Left ventricle myocardium inferior (tissue), 1 donor: ENCODE measurements around the gene KANTR. TPM values are rescaled to one million over a fixed set of nuclear protein-coding genes. Genes with fewer than 3 reads are reported as not detected.
A peak's percentile ranks its signal among the peaks of the same experiment; 100 is the strongest.

Experiments used
- DNase-seq: peaks from one replicate; pipeline ENCODE4 v3.0.0-alpha.2; 2020
- H3K27ac ChIP-seq: fragments of 200-600 bp; replicated peaks from 2 replicates; pipeline ENCODE4 v1.8.0; 2021
- H3K27me3 ChIP-seq: fragments of 200-600 bp; 2 replicates; pipeline ENCODE4 v1.8.0; 2021; ENCODE audit warnings: low read depth
- H3K36me3 ChIP-seq: fragments of 200-600 bp; 2 replicates; pipeline ENCODE4 v1.8.0; 2021
- H3K4me1 ChIP-seq: fragments of 200-600 bp; 2 replicates; pipeline ENCODE4 v1.8.0; 2021
- H3K4me3 ChIP-seq: fragments of 200-600 bp; 2 replicates; pipeline ENCODE4 v1.8.0; 2021; ENCODE audit warnings: mild to moderate bottlenecking, moderate library complexity
- H3K9me3 ChIP-seq: fragments of 200-600 bp; replicated peaks from 2 replicates; pipeline ENCODE4 v1.8.0; 2021
- CTCF ChIP-seq: fragments of 200-600 bp; IDR thresholded peaks from 2 replicates; pipeline ENCODE4 v1.8.0; 2021; ENCODE audit warnings: antibody characterized with exemption, mild to moderate bottlenecking, borderline replicate concordance
- intact Hi-C: fragments of 100-400 bp; cut with micrococcal nuclease; formaldehyde crosslinking; loops from one replicate; pipeline ENCODE4 v1.11.0; 2022
- total RNA-seq: library from RNA; stranded (reverse); fragmentation: NEBNext Ultra II Directional; extraction: Animal tissue kit (Norgen Biotek cat#: 25700); gene quantifications from one replicate; pipeline ENCODE4 v1.2.1, GENCODE V29; 2021
- donor health status: DM: no; HTN: yes; CAD: no; lungs with severe emphysema.

Gene KANTR
- total RNA-seq, 1 donor from 2014 or later, result 5.0 TPM

DNA sequence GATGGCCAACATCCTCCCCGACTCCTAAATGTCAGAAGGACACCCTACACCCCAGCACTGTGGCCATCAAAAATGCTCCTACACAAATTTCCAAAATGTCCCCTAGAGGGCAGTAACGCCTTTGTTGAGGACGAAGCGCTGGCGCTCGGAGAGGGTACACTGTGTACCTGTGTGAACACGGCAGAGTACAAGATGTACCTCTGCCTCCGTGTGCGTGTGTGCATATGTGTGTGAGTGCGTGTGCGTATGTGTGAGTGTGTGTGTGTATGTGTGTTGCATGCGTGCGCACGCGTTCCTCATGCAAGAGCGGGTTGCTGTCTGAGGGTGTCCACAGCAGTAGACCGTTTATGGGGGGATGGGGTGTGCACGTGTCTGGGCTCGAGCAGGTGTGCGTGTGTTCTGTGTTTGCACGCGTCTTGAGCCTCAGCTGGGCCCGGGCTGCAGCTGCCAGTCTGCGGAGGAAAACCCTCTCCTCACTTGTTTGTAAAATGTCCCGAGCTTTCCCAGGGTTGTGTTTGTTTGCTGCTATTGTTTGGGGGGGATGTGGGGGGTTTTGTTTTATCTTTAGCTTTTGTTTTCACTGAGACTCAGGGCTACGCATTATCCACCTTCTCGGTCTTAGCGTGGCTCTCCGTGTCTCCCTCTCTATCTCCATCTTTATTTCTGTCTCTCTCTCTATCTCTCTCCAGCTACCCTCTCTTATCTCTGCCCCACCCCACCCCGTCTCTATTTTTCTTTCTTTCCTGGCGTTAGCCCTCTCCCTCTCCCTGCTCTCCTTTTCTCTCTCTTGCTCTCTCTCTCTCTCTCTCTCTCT, 22.1 kb upstream of the KANTR start:
- Histone ChIP-seq H3K27me3 (no peaks in the 10 kb centered on the region), H3K9me3 (no peaks in the 10 kb centered on the region), H3K4me3 (peak overlapping the region; percentile 59), H3K4me1 (no peaks in the 10 kb centered on the region), H3K27ac (peak overlapping the region; percentile 52), H3K36me3 (no peaks in the 10 kb centered on the region)
- peak; percentile 71 for TF ChIP-seq CTCF
- intact Hi-C loops, result no loop called here
- DNase-seq, result peak; percentile 51

GRCh38 chrX:53072418-53073114, 21.4 kb upstream of the KANTR start:
- intact Hi-C loops, result no loop called here
- no peaks in the 10 kb centered on the region for H3K4me1 ChIP-seq
- H3K27me3 ChIP-seq, result no peaks in the 10 kb centered on the region
- H3K36me3 ChIP-seq, result no peaks in the 10 kb centered on the region
- H3K4me3 ChIP-seq, result peak overlapping the region; percentile 59
- peak overlapping the region; percentile 52 for H3K27ac ChIP-seq
- no peaks in the 10 kb centered on the region for H3K9me3 ChIP-seq
- DNase-seq, result no peak
- no peak for TF ChIP-seq CTCF

DNA sequence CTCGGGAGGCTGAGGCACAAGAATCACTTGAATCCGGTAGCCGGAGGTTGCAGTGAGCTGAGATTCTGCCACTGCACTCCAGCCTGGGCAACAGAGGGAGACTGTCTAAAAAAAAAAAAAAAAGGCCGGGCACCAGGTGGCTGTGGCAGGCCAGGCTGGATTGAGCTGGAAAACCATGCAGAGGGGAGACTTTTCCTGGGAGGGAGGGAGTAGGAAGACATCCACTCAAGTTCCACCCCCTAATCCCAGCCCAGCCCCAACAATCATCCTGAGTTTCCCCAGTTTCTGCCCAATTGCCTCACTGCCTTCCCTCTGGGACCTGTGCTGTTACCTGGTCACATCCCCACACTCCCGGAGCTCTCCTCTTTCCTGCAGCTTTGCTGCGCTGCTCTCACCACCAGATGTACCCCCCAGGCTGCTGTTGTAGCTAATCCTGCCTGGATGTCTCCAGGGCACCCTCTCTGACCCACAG, 20.8 kb upstream of the KANTR start:
- intact Hi-C loops, result no loop called here
- Histone ChIP-seq H3K4me3 (no peak overlapping the region), H3K27ac (peak overlapping the region; percentile 52), H3K4me1 (no peaks in the 10 kb centered on the region), H3K36me3 (no peaks in the 10 kb centered on the region), H3K9me3 (no peaks in the 10 kb centered on the region), H3K27me3 (no peaks in the 10 kb centered on the region)
- TF ChIP-seq CTCF, result no peak
- DNase-seq, result no peak

GRCh38 chrX:53075011-53075410, 18.9 kb upstream of the KANTR start:
- DNase-seq, result no peak
- no peak overlapping the region for H3K27ac ChIP-seq
- H3K4me3 ChIP-seq, result no peak overlapping the region
- no peaks in the 10 kb centered on the region for H3K9me3 ChIP-seq
- intact Hi-C loops, result no loop called here
- no peaks in the 10 kb centered on the region for H3K36me3 ChIP-seq
- H3K4me1 ChIP-seq, result no peaks in the 10 kb centered on the region
- TF ChIP-seq CTCF, result no peak
- H3K27me3 ChIP-seq, result no peaks in the 10 kb centered on the region

DNA sequence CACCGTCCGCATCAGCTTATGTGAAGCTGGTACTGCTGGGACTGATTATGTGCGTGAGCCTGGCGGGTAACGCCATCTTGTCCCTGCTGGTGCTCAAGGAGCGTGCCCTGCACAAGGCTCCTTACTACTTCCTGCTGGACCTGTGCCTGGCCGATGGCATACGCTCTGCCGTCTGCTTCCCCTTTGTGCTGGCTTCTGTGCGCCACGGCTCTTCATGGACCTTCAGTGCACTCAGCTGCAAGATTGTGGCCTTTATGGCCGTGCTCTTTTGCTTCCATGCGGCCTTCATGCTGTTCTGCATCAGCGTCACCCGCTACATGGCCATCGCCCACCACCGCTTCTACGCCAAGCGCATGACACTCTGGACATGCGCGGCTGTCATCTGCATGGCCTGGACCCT, 17.3 kb upstream of the KANTR start:
- TF ChIP-seq CTCF, result no peak
- H3K4me1 ChIP-seq, result no peaks in the 10 kb centered on the region
- no peaks in the 10 kb centered on the region for H3K27me3 ChIP-seq
- H3K36me3 ChIP-seq, result no peaks in the 10 kb centered on the region
- DNase-seq, result no peak
- H3K4me3 ChIP-seq, result no peak overlapping the region
- H3K27ac ChIP-seq, result no peak overlapping the region
- no peaks in the 10 kb centered on the region for H3K9me3 ChIP-seq
- intact Hi-C loops, result no loop called here
